ENCODE data around the gene EXOSC7. TPM values are rescaled to one million over a fixed set of nuclear protein-coding genes. Genes with fewer than 3 reads are reported as not detected.

Gene EXOSC7
- polyA plus RNA-seq, 1 donor from 2014 or later: 87.5 TPM

GRCh38 chr3:44932986-44933944 is 42.8 kb upstream of the EXOSC7 start:
- Histone ChIP-seq H3F3A (ENCODE audit: insufficient read depth, low read length, poor library complexity, severe bottlenecking) (no peaks in the 10 kb centered on the region), H3K9me3 (ENCODE audit: low read length) (no peaks in the 10 kb centered on the region), H3K4me2 (ENCODE audit: low read length) (no peak overlapping the region), H3K9me2 (ENCODE audit: insufficient read depth, low read length) (no peaks in the 10 kb centered on the region), H3K79me2 (replicated peaks; ENCODE audit: insufficient read depth, low read length) (no peaks in the 10 kb centered on the region), H2AFZ (ENCODE audit: low read depth, low read length) (no peak overlapping the region), H3K4me3 (ENCODE audit: low read length) (no peak overlapping the region), H3K27ac (ENCODE audit: low read length) (no peak overlapping the region), H3K36me3 (ENCODE audit: insufficient read depth, low read length) (no peaks in the 10 kb centered on the region), H3K9ac (ENCODE audit: low read length) (no peak overlapping the region), H4K20me1 (ENCODE audit: insufficient read depth) (no peaks in the 10 kb centered on the region), H3K27me3 (ENCODE audit: insufficient read depth, low read depth, low read length) (no peaks in the 10 kb centered on the region)
- TF ChIP-seq EP300 (conservative IDR thresholded peaks at IDR 0.05; ENCODE audit: poor library complexity, severe bottlenecking) (no peak), MXI1 (conservative IDR thresholded peaks at IDR 0.05; ENCODE audit: poor library complexity, severe bottlenecking) (no peak), CTCF (IDR thresholded peaks at IDR 0.05; ENCODE audit: poor library complexity, severe bottlenecking) (no peak), REST (IDR thresholded peaks at IDR 0.05; ENCODE audit: borderline replicate concordance) (no peak), TAF1 (IDR thresholded peaks at IDR 0.05; ENCODE audit: low read depth) (no peak), RAD21 (conservative IDR thresholded peaks at IDR 0.05) (no peak), EZH2 (IDR thresholded peaks at IDR 0.05; ENCODE audit: borderline replicate concordance, insufficient read depth, low read length, poor library complexity, severe bottlenecking) (no peak), POLR2AphosphoS5 (IDR thresholded peaks at IDR 0.05) (no peak), SMC3 (conservative IDR thresholded peaks at IDR 0.05; ENCODE audit: poor library complexity) (no peak)

DNA sequence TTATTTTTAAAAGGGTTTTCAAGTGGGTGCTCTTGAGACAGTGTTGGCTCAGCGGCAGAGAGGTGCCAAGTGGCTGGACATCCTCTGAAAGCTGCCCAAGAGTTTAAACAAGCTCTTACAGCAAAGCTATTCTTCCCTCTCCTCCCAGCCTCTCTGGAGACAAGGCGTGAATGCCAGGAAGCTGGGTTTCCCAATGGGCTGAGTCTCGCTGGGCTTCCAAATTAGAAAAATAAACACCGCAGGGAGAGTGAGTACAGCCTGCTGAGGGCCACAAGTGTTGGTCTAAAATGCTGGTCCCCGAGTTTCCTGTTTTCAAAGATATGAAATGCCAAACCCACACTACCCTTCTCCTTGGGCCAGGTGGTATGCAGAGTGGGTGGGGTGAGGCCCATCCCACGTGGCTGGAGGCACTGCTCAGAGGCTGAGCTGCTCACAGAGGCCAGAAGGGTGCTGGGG is 36.4 kb upstream of the EXOSC7 start:
- Histone ChIP-seq H3K4me2 (ENCODE audit: low read length) (no peak overlapping the region), H3K9me3 (ENCODE audit: low read length) (no peaks in the 10 kb centered on the region), H3F3A (ENCODE audit: insufficient read depth, low read length, poor library complexity, severe bottlenecking) (no peaks in the 10 kb centered on the region), H3K27ac (ENCODE audit: low read length) (no peak overlapping the region), H2AFZ (ENCODE audit: low read depth, low read length) (no peak overlapping the region), H3K4me3 (ENCODE audit: low read length) (no peak overlapping the region), H3K36me3 (ENCODE audit: insufficient read depth, low read length) (no peaks in the 10 kb centered on the region), H3K9me2 (ENCODE audit: insufficient read depth, low read length) (no peaks in the 10 kb centered on the region), H3K27me3 (ENCODE audit: insufficient read depth, low read depth, low read length) (no peaks in the 10 kb centered on the region), H3K79me2 (replicated peaks; ENCODE audit: insufficient read depth, low read length) (no peaks in the 10 kb centered on the region), H3K9ac (ENCODE audit: low read length) (no peak overlapping the region), H4K20me1 (ENCODE audit: insufficient read depth) (no peaks in the 10 kb centered on the region)
- TF ChIP-seq CTCF (IDR thresholded peaks at IDR 0.05; ENCODE audit: poor library complexity, severe bottlenecking) (no peak), TAF1 (IDR thresholded peaks at IDR 0.05; ENCODE audit: low read depth) (no peak), RAD21 (conservative IDR thresholded peaks at IDR 0.05) (no peak), EZH2 (IDR thresholded peaks at IDR 0.05; ENCODE audit: borderline replicate concordance, insufficient read depth, low read length, poor library complexity, severe bottlenecking) (no peak), EP300 (conservative IDR thresholded peaks at IDR 0.05; ENCODE audit: poor library complexity, severe bottlenecking) (no peak), REST (IDR thresholded peaks at IDR 0.05; ENCODE audit: borderline replicate concordance) (no peak), MXI1 (conservative IDR thresholded peaks at IDR 0.05; ENCODE audit: poor library complexity, severe bottlenecking) (no peak), SMC3 (conservative IDR thresholded peaks at IDR 0.05; ENCODE audit: poor library complexity) (no peak), POLR2AphosphoS5 (IDR thresholded peaks at IDR 0.05) (no peak)
